K562 (cell line): ENCODE results near the gene IGIP. TPM values are rescaled to one million over a fixed set of nuclear protein-coding genes. Genes with fewer than 3 reads are reported as not detected.

Experiments
- ARID3B ChIP-seq: fragments of 250-450 bp; sonication (Bioruptor Pico); IDR thresholded peaks from 2 replicates; pipeline ENCODE4 v1.4.0; 2020; ENCODE audit warnings: borderline replicate concordance
- E4F1 ChIP-seq: fragments of 250-450 bp; sonication (Bioruptor Pico); IDR thresholded peaks from 2 replicates; pipeline ENCODE4 v1.5.0; 2021; ENCODE audit warnings: mild to moderate bottlenecking, borderline replicate concordance
- FOXJ3 ChIP-seq: sonication (generic); formaldehyde crosslinking; IDR thresholded peaks from 2 replicates; pipeline ENCODE4 v1.4.0; 2020; ENCODE audit warnings: mild to moderate bottlenecking, missing genetic modification reagents
- FOXO4 ChIP-seq: fragments of 450-650 bp; formaldehyde crosslinking; IDR thresholded peaks from 2 replicates; pipeline ENCODE4 v1.4.0; 2020; ENCODE audit warnings: mild to moderate bottlenecking, moderate library complexity
- FUS ChIP-seq: fragments of 200-400 bp; formaldehyde crosslinking; optimal IDR thresholded peaks from 2 replicates; pipeline ENCODE3; 2017; ENCODE audit warnings: low read depth, low read length
- GMEB1 ChIP-seq: fragments of 250-450 bp; sonication (Bioruptor Pico); IDR thresholded peaks from 2 replicates; pipeline ENCODE4 v1.4.0; 2020; ENCODE audit warnings: mild to moderate bottlenecking
- MBD2 ChIP-seq: sonication (generic); IDR thresholded peaks from 2 replicates; pipeline ENCODE4 v1.6.1; 2016; ENCODE audit warnings: low read depth, borderline replicate concordance
- MLLT1 ChIP-seq, 2 experiments: fragments of 450-650 bp; IDR thresholded peaks; 2 replicates each; pipeline ENCODE4 v1.6.1; 2016
- MTA3 ChIP-seq: fragments of 450-650 bp; formaldehyde crosslinking; IDR thresholded peaks from 2 replicates; pipeline ENCODE4 v1.6.1; 2017; ENCODE audit warnings: mild to moderate bottlenecking, borderline replicate concordance
- RBBP5 ChIP-seq: fragments of 200-600 bp; sonication (generic); IDR thresholded peaks from 2 replicates; pipeline ENCODE4 v1.6.1; 2012; ENCODE audit warnings: borderline replicate concordance, mild to moderate bottlenecking, low read length, control low read depth, inconsistent platforms; ENCODE audit not compliant: insufficient read depth, poor library complexity, severe bottlenecking
- SREBF1 ChIP-seq: fragments of 150-350 bp; IDR thresholded peaks from 2 replicates; pipeline ENCODE4 v1.6.1; 2014; ENCODE audit warnings: antibody characterized with exemption, low read depth, low read length, borderline replicate concordance
- ZBTB49 ChIP-seq: sonication (generic); formaldehyde crosslinking; IDR thresholded peaks from 2 replicates; pipeline ENCODE4 v1.8.0; 2022; ENCODE audit warnings: missing genetic modification reagents, mild to moderate bottlenecking, borderline replicate concordance
- ZFP30 ChIP-seq: fragments of 250-450 bp; sonication (Bioruptor Pico); IDR thresholded peaks from 2 replicates; pipeline ENCODE4 v1.8.0; 2022; ENCODE audit warnings: moderate library complexity, mild to moderate bottlenecking, inconsistent platforms, borderline replicate concordance
- ZNF140 ChIP-seq: fragments of 250-450 bp; sonication (Bioruptor Pico); IDR thresholded peaks from 2 replicates; pipeline ENCODE4 v1.8.0; 2021; ENCODE audit warnings: moderate library complexity, mild to moderate bottlenecking, inconsistent platforms
- polyA plus RNA-seq, 8 experiments: library from polyadenylated mRNA; depleted of rRNA in 4 of 8; stranded (reverse) in 5 of 8; unstranded in 3 of 8; fragments of >200 nt; fragmentation: Nextera tagmentation in 2 of 8; fragmentation: Illumina TruSeq in 1 of 8; extraction: Ambion mirVana in 2 of 8; extraction: Trizol in 1 of 8; gene quantifications; 2 replicates each; pipeline versions ENCODE4 v1.2.1 to v1.2.3, GENCODE V29; 2011 to 2014; ENCODE audit warnings: inconsistent platforms in 1 of 8, missing spikeins in 1 of 8
- total RNA-seq, 7 experiments: library from RNA; depleted of rRNA in 6 of 7; stranded (reverse); fragments of >200 nt in 6 of 7; fragmentation: Illumina TruSeq in 2 of 7; extraction: Trizol in 2 of 7; gene quantifications; 2 replicates each; pipeline versions ENCODE4 v1.2.1 to v1.2.3, GENCODE V29; 2011 to 2021; ENCODE audit warnings: low replicate concordance in 1 of 7

Gene IGIP
- total and polyA plus RNA-seq, 9 of the 15 experiments (the other 6 are each of a cell fraction or from before 2014, with no cell fraction given), result 0.52 to 1.6 (median 1.2) TPM

GRCh38 chr5:140145818-140146522 is 20.2 kb downstream of the IGIP start (continued):
- TF ChIP-seq GMEB1 (CRISPR knock-in tag) (peak; percentile 57; the same call in 1 of the 2 replicates), FUS (no peak), MLLT1 (IDR thresholded peaks at IDR 0.05) (no peak), ZFP30 (CRISPR knock-in tag) (no peak), ZBTB49 (CRISPR knock-in tag) (no peak), ARID3B (CRISPR knock-in tag) (no peak), E4F1 (CRISPR knock-in tag) (no peak), FOXO4 (CRISPR knock-in tag) (no peak), MBD2 (no peak), SREBF1 (no peak), RBBP5 (no peak), ZNF140 (no peak), MTA3 (peak; percentile 47; the same call in 1 of the 2 replicates), FOXJ3 (CRISPR knock-in tag) (no peak)
